ENCODE results near the gene DNAJC17. TPM values are rescaled to one million over a fixed set of nuclear protein-coding genes. Genes with fewer than 3 reads are reported as not detected.
A peak's percentile ranks its signal among the peaks of the same experiment; 100 is the strongest.

DNAJC17 gene
- total and polyA plus RNA-seq, 2 of the 13 experiments (the other 11 are each of a cell fraction or from before 2014, with no cell fraction given) = 22.2 to 26.5 TPM

GRCh38 chr15:40823572-40824343, 16.5 kb upstream of the DNAJC17 start (continued):
- TF ChIP-seq ATF7 (IDR thresholded peaks at IDR 0.05) (peak; percentile 24; the same call in 1 of the 2 replicates), ATF7 (CRISPR knock-in tag; IDR thresholded peaks at IDR 0.05) (no peak), ZNF121 (CRISPR knock-in tag; IDR thresholded peaks at IDR 0.05) (no peak), ZBTB40 (IDR thresholded peaks at IDR 0.05) (no peak), ZBTB40 (CRISPR knock-in tag; IDR thresholded peaks at IDR 0.05) (no peak), SMC3 (IDR thresholded peaks at IDR 0.05; ENCODE audit: low read length) (0 out of 2 replicates have a peak, but pooled peaks have one; percentile 8), GATAD1 (CRISPR knock-in tag; IDR thresholded peaks at IDR 0.05) (0 out of 2 replicates have a peak, but pooled peaks have one; percentile 36), BRCA1 (CRISPR knock-in tag; IDR thresholded peaks at IDR 0.05) (no peak), ZNF331 (CRISPR knock-in tag; IDR thresholded peaks at IDR 0.05) (0 out of 2 replicates have a peak, but pooled peaks have one; percentile 41), ZNF460 (CRISPR knock-in tag; IDR thresholded peaks at IDR 0.05; ENCODE audit: borderline replicate concordance) (no peak), ISL2 (CRISPR knock-in tag; IDR thresholded peaks at IDR 0.05) (no peak), JUN (CRISPR knock-in tag; IDR thresholded peaks at IDR 0.05) (0 out of 2 replicates have a peak, but pooled peaks have one; percentile 49), FOXK2 (IDR thresholded peaks at IDR 0.05) (no peak), EHMT2 (IDR thresholded peaks at IDR 0.05; ENCODE audit: borderline replicate concordance, low read depth, low read length) (0 out of 2 replicates have a peak, but pooled peaks have one; percentile 49), NCOA2 (CRISPR knock-in tag; IDR thresholded peaks at IDR 0.05) (peak; percentile 27; the same call in 1 of the 2 replicates), ERF (CRISPR knock-in tag; IDR thresholded peaks at IDR 0.05) (no peak), ZNF44 (CRISPR knock-in tag; IDR thresholded peaks at IDR 0.05) (no peak), FOXP1 (IDR thresholded peaks at IDR 0.05) (no peak), FOXP1 (CRISPR knock-in tag; IDR thresholded peaks at IDR 0.05) (peak; percentile 40; the same call in 1 of the 2 replicates), PPARG (CRISPR knock-in tag; conservative IDR thresholded peaks at IDR 0.05) (0 out of 2 replicates have a peak, but pooled peaks have one; percentile 23), ZNF75D (CRISPR knock-in tag; IDR thresholded peaks at IDR 0.05; ENCODE audit: borderline replicate concordance) (no peak), ZSCAN5A (CRISPR knock-in tag; IDR thresholded peaks at IDR 0.05; ENCODE audit: borderline replicate concordance) (no peak), KLF6 (CRISPR knock-in tag; IDR thresholded peaks at IDR 0.05) (no peak)

Measured in HepG2 (cell line).